Thoracic aorta (tissue), 2 donors: Measurements from ENCODE around the gene PRKCD. TPM values are rescaled to one million over a fixed set of nuclear protein-coding genes. Genes with fewer than 3 reads are reported as not detected.

Experiments used
- ATAC-seq: fragments of 150-250 bp; one replicate; pipeline ENCODE4 v1.8.0; 2017; ENCODE audit warnings: low read depth; ENCODE audit not compliant: insufficient number of reproducible peaks, low FRiP score
- DNase-seq: peaks from one replicate; pipeline ENCODE4 v3.0.0-alpha.2; 2020; ENCODE audit warnings: low spot score
- H3K27ac ChIP-seq, 2 donors: fragments of 200-600 bp; sonication (generic); 1 replicate in 1 of 2; 2 replicates in 1 of 2; pipeline ENCODE4 v1.5.1; 2016; ENCODE audit warnings: mild to moderate bottlenecking in 2 of 2, moderate library complexity in 2 of 2
- H3K27me3 ChIP-seq: fragments of 200-600 bp; sonication (generic); replicated peaks from 2 replicates; pipeline ENCODE4 v1.6.0; 2016; ENCODE audit warnings: mild to moderate bottlenecking; ENCODE audit not compliant: insufficient read depth
- H3K36me3 ChIP-seq: fragments of 200-600 bp; sonication (generic); one replicate; pipeline ENCODE4 v1.5.1; 2016
- H3K4me1 ChIP-seq, 2 donors: fragments of 200-600 bp; sonication (generic); 1 replicate in 1 of 2; 2 replicates in 1 of 2; pipeline versions ENCODE4 v1.5.1 to v1.6.0; 2016; ENCODE audit warnings: low read depth in 2 of 2, mild to moderate bottlenecking in 1 of 2; ENCODE audit not compliant: control insufficient read depth in 1 of 2
- H3K4me3 ChIP-seq: fragments of 200-600 bp; sonication (generic); 2 replicates; pipeline ENCODE4 v1.5.1; 2016; ENCODE audit warnings: mild to moderate bottlenecking
- H3K9me3 ChIP-seq: fragments of 200-600 bp; sonication (generic); 2 replicates; pipeline ENCODE4 v1.5.1; 2016
- total RNA-seq, 2 donors: library from RNA; depleted of rRNA; stranded (reverse); fragments of >200 nt; gene quantifications; one replicate each; pipeline versions ENCODE4 v1.1.0 to v1.2.3, GENCODE V29; 2016
- TF ChIP-seq, protein P1 (sequence below): fragments of 200-600 bp; sonication (generic); IDR thresholded peaks from one replicate; pipeline ENCODE4 v1.5.1; 2019; ENCODE audit warnings: antibody characterized with exemption

PRKCD gene
- total RNA-seq, 2 donors from 2014 or later, result 17.5 to 20.2 TPM

DNA sequence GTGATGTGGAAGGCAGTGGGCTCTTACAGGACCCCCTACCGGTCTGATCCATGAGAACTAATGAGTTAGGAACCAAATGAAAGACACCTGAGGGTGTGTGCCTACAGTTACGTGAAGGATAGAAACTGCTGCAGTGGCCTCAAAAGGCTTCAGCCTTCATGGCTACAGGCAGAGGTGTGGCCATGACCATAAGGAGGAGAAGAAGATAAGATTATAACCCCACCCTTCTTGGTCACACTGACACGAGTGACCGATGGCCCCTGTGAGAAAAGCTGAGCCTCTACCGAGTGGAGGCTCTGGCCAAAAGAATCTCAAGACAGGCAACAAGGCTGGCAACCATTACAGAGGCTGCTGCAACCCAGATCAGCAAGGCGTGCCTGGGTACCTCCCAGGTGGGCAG is 37.1 kb upstream of the PRKCD start:
- TF ChIP-seq, protein P1, sequence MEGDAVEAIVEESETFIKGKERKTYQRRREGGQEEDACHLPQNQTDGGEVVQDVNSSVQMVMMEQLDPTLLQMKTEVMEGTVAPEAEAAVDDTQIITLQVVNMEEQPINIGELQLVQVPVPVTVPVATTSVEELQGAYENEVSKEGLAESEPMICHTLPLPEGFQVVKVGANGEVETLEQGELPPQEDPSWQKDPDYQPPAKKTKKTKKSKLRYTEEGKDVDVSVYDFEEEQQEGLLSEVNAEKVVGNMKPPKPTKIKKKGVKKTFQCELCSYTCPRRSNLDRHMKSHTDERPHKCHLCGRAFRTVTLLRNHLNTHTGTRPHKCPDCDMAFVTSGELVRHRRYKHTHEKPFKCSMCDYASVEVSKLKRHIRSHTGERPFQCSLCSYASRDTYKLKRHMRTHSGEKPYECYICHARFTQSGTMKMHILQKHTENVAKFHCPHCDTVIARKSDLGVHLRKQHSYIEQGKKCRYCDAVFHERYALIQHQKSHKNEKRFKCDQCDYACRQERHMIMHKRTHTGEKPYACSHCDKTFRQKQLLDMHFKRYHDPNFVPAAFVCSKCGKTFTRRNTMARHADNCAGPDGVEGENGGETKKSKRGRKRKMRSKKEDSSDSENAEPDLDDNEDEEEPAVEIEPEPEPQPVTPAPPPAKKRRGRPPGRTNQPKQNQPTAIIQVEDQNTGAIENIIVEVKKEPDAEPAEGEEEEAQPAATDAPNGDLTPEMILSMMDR, result no peak
- no peak for ATAC-seq

DNA sequence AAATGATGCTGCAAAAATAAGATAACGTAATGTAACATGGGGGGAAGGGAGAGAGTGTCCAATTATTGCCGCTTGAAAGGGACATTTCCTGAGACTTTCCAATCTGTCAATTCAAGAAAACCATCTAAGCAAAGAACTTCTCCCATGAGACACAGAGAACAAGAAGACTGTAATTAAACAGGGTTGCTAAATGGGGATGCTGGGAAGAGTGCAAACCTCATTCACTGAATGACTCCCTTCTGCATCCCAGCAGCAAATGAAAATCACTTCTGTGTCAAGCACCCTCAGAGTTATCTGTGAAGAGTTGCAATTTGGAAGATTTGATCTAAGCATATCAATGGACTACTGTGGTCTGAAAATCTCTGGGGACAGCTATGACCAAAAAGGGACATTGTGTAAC is 34.4 kb upstream of the PRKCD start:
- no peak overlapping the region for H3K27ac ChIP-seq
- no peaks in the 10 kb centered on the region for H3K9me3 ChIP-seq
- H3K4me3 ChIP-seq, result no peak overlapping the region
- ATAC-seq, result no peak
- no peak for DNase-seq
- TF ChIP-seq, protein P1, result no peak
- peaks cover 3 to 15% of the 10 kb centered on the region in 2 donors for H3K4me1 ChIP-seq
- peaks cover 28% of the 10 kb centered on the region for H3K36me3 ChIP-seq
- no peaks in the 10 kb centered on the region for H3K27me3 ChIP-seq

More for the DNA sequence above, 37.1 kb upstream of the PRKCD start:
- DNase-seq, result no peak
- Histone ChIP-seq H3K9me3 (no peaks in the 10 kb centered on the region), H3K27me3 (no peaks in the 10 kb centered on the region), H3K4me1 (no peaks in the 10 kb centered on the region), H3K4me3 (no peak overlapping the region), H3K36me3 (peaks cover 47% of the 10 kb centered on the region), H3K27ac (no peak overlapping the region)

DNA sequence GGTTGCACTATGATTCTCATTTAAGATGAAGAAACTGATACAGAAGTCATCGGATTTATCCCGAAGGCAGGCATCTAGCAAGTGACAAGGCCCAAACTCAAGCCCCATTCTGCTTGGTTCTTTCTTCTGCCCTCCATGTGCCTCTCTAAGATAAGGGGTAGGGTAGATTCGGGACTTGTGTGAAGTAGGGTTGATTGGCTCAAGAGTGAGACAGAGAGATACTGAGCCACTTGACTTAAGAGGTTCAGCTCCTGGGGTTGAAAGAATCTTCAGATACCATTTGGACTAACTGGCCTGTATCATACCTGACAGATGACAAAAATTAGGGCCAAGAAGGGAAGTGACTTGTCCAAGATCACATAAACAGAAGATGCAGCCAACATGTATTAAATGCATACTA is 31.7 kb upstream of the PRKCD start:
- no peak for DNase-seq
- Histone ChIP-seq H3K27me3 (no peaks in the 10 kb centered on the region), H3K9me3 (no peaks in the 10 kb centered on the region), H3K4me1 (peaks cover 3 to 17% of the 10 kb centered on the region in 2 donors), H3K27ac (peak overlapping the region; percentile 87 to 89), H3K4me3 (peak overlapping the region; percentile 91), H3K36me3 (peaks cover 13% of the 10 kb centered on the region)
- TF ChIP-seq, protein P1, result no peak
- ATAC-seq, result no peak

DNA sequence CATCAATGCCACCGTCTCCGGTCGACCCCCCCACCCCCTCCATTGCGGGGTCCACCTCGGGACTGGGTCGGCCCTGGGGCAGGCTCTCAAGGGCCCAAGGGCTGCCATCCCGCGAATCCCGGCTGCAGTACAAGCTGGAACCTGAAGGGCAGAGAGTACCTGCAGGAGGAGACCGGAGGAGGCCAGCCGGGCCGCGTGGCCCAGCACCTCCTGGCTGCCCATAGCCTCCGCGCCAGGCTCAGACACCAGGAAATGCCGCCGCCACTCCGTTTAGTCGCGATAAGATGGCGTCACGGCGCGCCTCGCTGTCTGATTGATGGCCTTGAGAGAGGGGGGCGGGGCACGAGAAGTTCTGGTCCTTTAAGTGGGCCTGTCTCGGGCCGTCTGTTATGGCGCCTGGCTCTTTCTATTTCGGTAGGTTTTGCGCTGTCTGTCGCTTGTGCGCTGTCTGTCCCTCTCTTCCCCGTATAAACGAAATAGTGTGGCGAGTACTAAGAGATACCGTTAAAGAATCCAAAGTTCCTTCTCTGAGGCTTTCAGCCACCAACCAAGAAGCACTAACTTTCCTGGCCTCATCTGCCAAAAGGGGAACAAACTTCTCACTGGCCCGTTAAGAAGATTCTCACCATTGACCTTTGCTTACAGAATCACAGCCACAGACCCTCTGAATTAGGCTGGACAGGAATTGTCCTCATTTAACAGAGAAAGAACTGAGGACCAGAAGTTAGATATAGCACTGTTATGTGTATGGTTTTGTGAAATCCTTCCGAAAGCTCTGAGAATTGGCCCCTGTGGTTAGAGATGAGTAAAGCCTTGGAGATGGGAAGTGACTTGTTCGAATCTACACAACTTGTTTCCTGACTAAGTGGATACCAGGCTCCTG is 30.6 kb upstream of the PRKCD start, which contains the start of gene RFT1:
TSS of gene RFT1 (minus strand) at position 257 of the 883 bp plus-strand sequence. CDS start at position 222, 35 bp downstream.
- DNase-seq (peak; percentile 99), ATAC-seq (peak; percentile 94)
- TF ChIP-seq, protein P1, result peak; percentile 13
- Histone ChIP-seq H3K4me3 (peak within 1 kb of the TSS; percentile 91), H3K27me3 (no peaks in the 10 kb centered on the region), H3K4me1 (peaks cover 3 to 24% of the 10 kb centered on the region in 2 donors), H3K36me3 (peaks cover 2% of the 10 kb centered on the region), H3K27ac (peak within 1 kb of the TSS; percentile 87 to 89), H3K9me3 (no peaks in the 10 kb centered on the region)

DNA sequence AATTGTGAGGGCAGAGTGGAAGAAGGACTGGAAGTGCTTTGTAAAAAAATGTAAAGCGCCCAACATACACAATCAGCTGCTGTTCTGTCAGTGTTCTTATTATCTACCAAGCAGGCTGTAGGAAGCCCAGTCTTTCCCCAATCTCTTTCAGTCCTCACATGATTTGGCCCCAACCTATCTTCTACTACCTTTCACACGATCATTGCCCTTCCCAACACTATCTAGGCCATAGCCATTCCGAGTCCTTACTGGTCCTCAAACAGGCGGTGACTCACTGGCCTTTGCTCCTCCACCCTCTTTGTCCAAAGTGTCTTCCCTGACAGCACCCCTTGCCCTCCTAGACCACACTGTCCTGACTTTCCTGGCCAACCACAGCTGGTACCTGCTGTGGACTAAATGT is 29.9 kb upstream of the PRKCD start:
- Histone ChIP-seq H3K4me1 (peaks cover 3 to 24% of the 10 kb centered on the region in 2 donors), H3K9me3 (no peaks in the 10 kb centered on the region), H3K4me3 (peak overlapping the region; percentile 91), H3K36me3 (no peaks in the 10 kb centered on the region), H3K27me3 (no peaks in the 10 kb centered on the region), H3K27ac (peak overlapping the region; percentile 87 to 89)
- DNase-seq, result no peak
- TF ChIP-seq, protein P1, result no peak
- no peak for ATAC-seq
